Activated CD4-positive, alpha-beta T cell treated with anti-CD3 and anti-CD28 coated beads, Interleukin-2, Interleukin-6, amounts not matched to agents 100 ng/mL and 50 ng/mL, durations not matched to agents 16 hours and 8 hours (primary cell): Measurements from ENCODE around the gene SALL4.
"Not testable (repeated sequence)": the region's sequence is repeated elsewhere in the genome, so short reads cannot be mapped to it uniquely, and the experiment has no call there.

Source experiments
- DNase-seq: peaks from one replicate; pipeline ENCODE4 v3.0.0-alpha.2; 2020

Gene SALL4

GRCh38 chr20:51802170-51802751 is at the start of gene SALL4:
SALL4 (minus strand) TSS chr20:51802521; CDS start chr20:51802408, 113 bp downstream.
- DNase-seq: no peak

GRCh38 chr20:51848346-51848745 is 46.0 kb upstream of the SALL4 start:
- DNase-seq: no peak

- no peak for DNase-seq
These were observed 38.5 kb upstream of the SALL4 start for GRCh38 chr20:51840865-51841264.

GRCh38 chr20:51837876-51838420 is 35.6 kb upstream of the SALL4 start:
- DNase-seq: no peak

GRCh38 chr20:51837436-51837835 is 35.1 kb upstream of the SALL4 start:
- no peak for DNase-seq

GRCh38 chr20:51833326-51833725 is 31.0 kb upstream of the SALL4 start:
- no peak for DNase-seq

- DNase-seq: no peak
These were observed 30.0 kb upstream of the SALL4 start for GRCh38 chr20:51832276-51832675.

GRCh38 chr20:51831866-51832265 is 29.5 kb upstream of the SALL4 start:
- DNase-seq: no peak

GRCh38 chr20:51830538-51830937 is 28.2 kb upstream of the SALL4 start:
- no peak for DNase-seq

GRCh38 chr20:51828762-51829161 is 26.4 kb upstream of the SALL4 start:
- DNase-seq: no peak

GRCh38 chr20:51826372-51826771 is 24.1 kb upstream of the SALL4 start:
- DNase-seq: no peak

- DNase-seq: no peak
These were observed 16.2 kb upstream of the SALL4 start for GRCh38 chr20:51818479-51819008.

- not testable (repeated sequence) for DNase-seq
These were observed 14.5 kb upstream of the SALL4 start for GRCh38 chr20:51816856-51817255.

- DNase-seq: no peak
These were observed 13.2 kb upstream of the SALL4 start for GRCh38 chr20:51815383-51816076.

- DNase-seq: no peak
These were observed 10.5 kb upstream of the SALL4 start for GRCh38 chr20:51812861-51813260.

GRCh38 chr20:51811514-51812128 is 9.3 kb upstream of the SALL4 start:
- no peak for DNase-seq

- no peak for DNase-seq
These were observed 8.7 kb upstream of the SALL4 start for GRCh38 chr20:51811042-51811355.

- DNase-seq: no peak
These were observed 8.1 kb upstream of the SALL4 start for GRCh38 chr20:51810155-51811041.

GRCh38 chr20:51807720-51808250 is 5.5 kb upstream of the SALL4 start:
- no peak for DNase-seq

GRCh38 chr20:51804754-51805153 is 2.4 kb upstream of the SALL4 start:
- no peak for DNase-seq

GRCh38 chr20:51803148-51803854 is 980 bp upstream of the SALL4 start:
- DNase-seq: no peak

- no peak for DNase-seq
These were observed 548 bp downstream of the SALL4 start for GRCh38 chr20:51801823-51802123.
